H1 (cell line): Measurements from ENCODE around the gene CNTN5. TPM values are rescaled to one million over a fixed set of nuclear protein-coding genes. Genes with fewer than 3 reads are reported as not detected.

Experiments
- CTCF ChIA-PET: fragments of 300-600 bp; sonication (Branson Sonifier 250); formaldehyde crosslinking; loops from one replicate; lab custom pipeline; 2021; ENCODE audit not compliant: partially characterized antibody; lab: Charles Lee
- POLR2A ChIA-PET: fragments of 300-600 bp; sonication (Branson Sonifier 250); formaldehyde crosslinking; loops from one replicate; lab custom pipeline; 2021; ENCODE audit warnings: inconsistent platforms; ENCODE audit not compliant: partially characterized antibody; lab: Charles Lee
- DNase-seq, 2 experiments: peaks; one replicate each; pipeline versions ENCODE4 v3.0.0 to v3.0.0-alpha.2; 2010 to 2022; ENCODE audit warnings: low spot score in 2 of 2, low read depth in 1 of 2, mixed read lengths in 1 of 2
- FAIRE-seq: peaks from 2 replicates; lab custom pipeline; 2011; peaks lifted over from hg19 to GRCh38; lab: Jason Lieb, UNC
- H2AFZ ChIP-seq: 2 replicates; pipeline ENCODE4 v1.8.1; 2012; ENCODE audit warnings: low read length, inconsistent platforms
- H2AK5ac ChIP-seq: 2 replicates; pipeline ENCODE4 v1.6.1; 2013; ENCODE audit warnings: low read depth, low read length
- H2BK120ac ChIP-seq: replicated peaks from 2 replicates; pipeline ENCODE3; 2013; ENCODE audit warnings: low read depth, low read length, inconsistent platforms
- H2BK12ac ChIP-seq: 2 replicates; pipeline ENCODE4 v1.6.1; 2013; ENCODE audit warnings: low read depth, low read length
- H2BK15ac ChIP-seq: 2 replicates; pipeline ENCODE4 v1.6.1; 2013; ENCODE audit warnings: low read length
- H2BK20ac ChIP-seq: 2 replicates; pipeline ENCODE4 v1.6.1; 2013; ENCODE audit warnings: low read length
- H2BK5ac ChIP-seq: 2 replicates; pipeline ENCODE4 v1.6.1; 2013; ENCODE audit warnings: low read depth, low read length
- H3K14ac ChIP-seq: 2 replicates; pipeline ENCODE4 v1.6.1; 2013; ENCODE audit warnings: inconsistent platforms; ENCODE audit not compliant: insufficient read length
- H3K18ac ChIP-seq: 2 replicates; pipeline ENCODE4 v1.6.1; 2013; ENCODE audit warnings: low read length; ENCODE audit errors: extremely low read depth
- H3K23ac ChIP-seq: 2 replicates; pipeline ENCODE4 v1.6.1; 2013; ENCODE audit warnings: inconsistent platforms; ENCODE audit not compliant: insufficient read length
- H3K23me2 ChIP-seq: 2 replicates; pipeline ENCODE4 v1.6.1; 2013; ENCODE audit warnings: low read depth, low read length
- H3K27ac ChIP-seq: 2 replicates; pipeline ENCODE4 v1.6.1; 2011; ENCODE audit warnings: low read depth, low read length, inconsistent platforms
- H3K27me3 ChIP-seq, 4 experiments: replicated peaks in 1 of 4; 1 replicate in 1 of 4; 2 replicates in 3 of 4; pipeline versions ENCODE4 v1.6.1 to v1.8.1; 2011 to 2013; ENCODE audit warnings: low read length in 3 of 4, mild to moderate bottlenecking in 3 of 4, inconsistent platforms in 2 of 4, mixed read lengths in 2 of 4, moderate library complexity in 1 of 4; ENCODE audit not compliant: control insufficient read depth in 3 of 4, insufficient read depth in 3 of 4; ENCODE audit errors: extremely low read depth in 1 of 4
- H3K36me3 ChIP-seq, 4 experiments: 2 replicates each; pipeline versions ENCODE4 v1.6.1 to v1.8.1; 2011 to 2013; ENCODE audit warnings: mild to moderate bottlenecking in 4 of 4, low read length in 3 of 4, moderate library complexity in 2 of 4, control low read depth in 1 of 4, inconsistent platforms in 1 of 4; ENCODE audit not compliant: insufficient read depth in 4 of 4, control insufficient read depth in 2 of 4
- H3K4ac ChIP-seq: replicated peaks from 2 replicates; pipeline ENCODE3; 2013; ENCODE audit warnings: low read length, low read depth, mixed read lengths, inconsistent platforms; ENCODE audit not compliant: insufficient read length
- H3K4me1 ChIP-seq, 4 experiments: replicated peaks in 1 of 4; 1 replicate in 1 of 4; 2 replicates in 3 of 4; pipeline versions ENCODE4 v1.6.1 to v1.8.1; 2011 to 2013; ENCODE audit warnings: low read length in 3 of 4, inconsistent platforms in 2 of 4, mixed read lengths in 1 of 4; ENCODE audit not compliant: insufficient read depth in 4 of 4, control insufficient read depth in 3 of 4
- H3K4me2 ChIP-seq, 2 experiments: 2 replicates each; pipeline versions ENCODE4 v1.6.1 to v1.8.1; 2011 to 2013; ENCODE audit warnings: low read depth in 2 of 2, low read length in 2 of 2, control low read depth in 1 of 2, inconsistent platforms in 1 of 2, mild to moderate bottlenecking in 1 of 2; ENCODE audit not compliant: insufficient read depth in 1 of 2
- H3K4me3 ChIP-seq, 4 experiments: fragments of 200-600, 300-600 bp in 1 of 4; sonication (generic), shearing (Covaris generic), sonication (Bioruptor Twin) in 1 of 4; 2 replicates each; pipeline versions ENCODE4 v1.5.1 to v1.8.1; 2011 to 2016; ENCODE audit warnings: low read length in 4 of 4, low read depth in 3 of 4, control low read depth in 2 of 4, inconsistent platforms in 2 of 4, mild to moderate bottlenecking in 2 of 4, mixed read lengths in 1 of 4, moderate library complexity in 1 of 4; ENCODE audit not compliant: insufficient read depth in 2 of 4; ENCODE audit errors: extremely low read depth in 1 of 4
- H3K56ac ChIP-seq: replicated peaks from 2 replicates; pipeline ENCODE3; 2013; ENCODE audit warnings: low read depth, mild to moderate bottlenecking, mixed read lengths, low read length, inconsistent platforms; ENCODE audit not compliant: insufficient read length
- H3K79me1 ChIP-seq: 2 replicates; pipeline ENCODE4 v1.6.1; 2013; ENCODE audit warnings: low read depth, low read length, control low read depth
- H3K79me2 ChIP-seq, 2 experiments: 2 replicates each; pipeline versions ENCODE4 v1.6.1 to v1.8.1; 2012 to 2013; ENCODE audit warnings: low read length in 2 of 2, mild to moderate bottlenecking in 2 of 2, inconsistent platforms in 1 of 2; ENCODE audit not compliant: insufficient read depth in 2 of 2, control insufficient read depth in 1 of 2
- H3K9ac ChIP-seq, 4 experiments: replicated peaks in 1 of 4; 1 replicate in 1 of 4; 2 replicates in 3 of 4; pipeline versions ENCODE4 v1.6.1 to v1.8.1; 2011 to 2013; ENCODE audit warnings: low read depth in 3 of 4, low read length in 3 of 4, control low read depth in 2 of 4, mild to moderate bottlenecking in 2 of 4, moderate library complexity in 2 of 4, inconsistent platforms in 1 of 4; ENCODE audit errors: extremely low read depth in 1 of 4
- H3K9me3 ChIP-seq, 2 experiments: 2 replicates each; pipeline versions ENCODE4 v1.6.1 to v1.8.1; 2012 to 2013; ENCODE audit warnings: mild to moderate bottlenecking in 2 of 2, moderate library complexity in 2 of 2, control low read depth in 1 of 2, inconsistent platforms in 1 of 2, low read depth in 1 of 2, low read length in 1 of 2, mixed read lengths in 1 of 2; ENCODE audit not compliant: insufficient read depth in 2 of 2
- H4K20me1 ChIP-seq, 2 experiments: replicated peaks in 1 of 2; 2 replicates each; pipeline versions ENCODE3 to v1.8.1; 2011 to 2013; ENCODE audit warnings: inconsistent platforms in 2 of 2, low read length in 2 of 2, mild to moderate bottlenecking in 1 of 2; ENCODE audit not compliant: insufficient read depth in 2 of 2, control insufficient read depth in 1 of 2
- H4K5ac ChIP-seq: 2 replicates; pipeline ENCODE4 v1.6.1; 2013; ENCODE audit warnings: low read length, low read depth, mixed read lengths, inconsistent platforms; ENCODE audit not compliant: insufficient read length
- H4K8ac ChIP-seq: 2 replicates; pipeline ENCODE4 v1.8.0; 2013; ENCODE audit warnings: mild to moderate bottlenecking, moderate library complexity, low read length, inconsistent platforms; ENCODE audit not compliant: insufficient read depth; ENCODE audit errors: extremely low read depth
- H4K91ac ChIP-seq: replicated peaks from 2 replicates; pipeline ENCODE3; 2013; ENCODE audit warnings: low read length, mixed read lengths, inconsistent platforms; ENCODE audit not compliant: insufficient read length
- ASH2L ChIP-seq: fragments of 200-600, 300-600 bp; sonication (generic); IDR thresholded peaks from one replicate; pipeline ENCODE4 v1.7.1; 2017; ENCODE audit warnings: low read length
- BCL11A ChIP-seq, 2 experiments: IDR thresholded peaks; one replicate each; pipeline ENCODE4 v1.6.1; 2011; ENCODE audit warnings: low read depth in 2 of 2, low read length in 2 of 2, mild to moderate bottlenecking in 2 of 2
- CBX8 ChIP-seq: fragments of 300-800, 300-1000 bp; sonication (generic); IDR thresholded peaks from 2 replicates; pipeline ENCODE4 v1.7.1; 2016; ENCODE audit warnings: low read depth, low read length, borderline replicate concordance
- EZH2 ChIP-seq: fragments of 200-600 bp; sonication (generic); IDR thresholded peaks from 2 replicates; pipeline ENCODE4 v1.7.1; 2012; ENCODE audit warnings: low read depth, mild to moderate bottlenecking, moderate library complexity, low read length, inconsistent platforms; ENCODE audit not compliant: severe bottlenecking
- HDAC2 ChIP-seq, 2 experiments: fragments of 300-600 bp in 1 of 2; sonication (generic) in 1 of 2; IDR thresholded peaks; 2 replicates each; pipeline ENCODE4 v1.6.1; 2011 to 2012; ENCODE audit warnings: low read depth in 2 of 2, low read length in 2 of 2, mild to moderate bottlenecking in 2 of 2, moderate library complexity in 2 of 2, borderline replicate concordance in 1 of 2, inconsistent platforms in 1 of 2
- HDAC6 ChIP-seq: IDR thresholded peaks from one replicate; pipeline ENCODE4 v1.7.1; 2012; ENCODE audit warnings: low read depth, mild to moderate bottlenecking, inconsistent platforms, low read length, moderate library complexity
- NANOG ChIP-seq: IDR thresholded peaks from 2 replicates; pipeline ENCODE4 v1.6.1; 2011; ENCODE audit warnings: low read length, low read depth, mild to moderate bottlenecking, inconsistent platforms; ENCODE audit not compliant: insufficient read depth, poor library complexity, severe bottlenecking
- NRF1 ChIP-seq: IDR thresholded peaks from 2 replicates; pipeline ENCODE4 v1.6.1; 2011; ENCODE audit warnings: mild to moderate bottlenecking, low read depth, low read length, improper control_type of control experiment
- SAP30 ChIP-seq: fragments of 300-600 bp; sonication (generic); IDR thresholded peaks from 2 replicates; pipeline ENCODE4 v1.7.1; 2012; ENCODE audit warnings: low read length, moderate library complexity, mild to moderate bottlenecking, inconsistent platforms; ENCODE audit not compliant: insufficient read depth, insufficient replicate concordance
- SIX5 ChIP-seq: IDR thresholded peaks from 2 replicates; pipeline ENCODE4 v1.6.1; 2011; ENCODE audit warnings: mild to moderate bottlenecking, low read depth, low read length
- SP1 ChIP-seq: IDR thresholded peaks from 2 replicates; pipeline ENCODE4 v1.6.1; 2011; ENCODE audit warnings: low read depth, low read length
- SRF ChIP-seq: IDR thresholded peaks from 2 replicates; pipeline ENCODE4 v1.6.1; 2011; ENCODE audit warnings: mild to moderate bottlenecking, low read depth, low read length, moderate library complexity
- TAF1 ChIP-seq: IDR thresholded peaks from 2 replicates; pipeline ENCODE4 v1.6.1; 2011; ENCODE audit warnings: mild to moderate bottlenecking, low read depth, low read length
- WGBS, 2 experiments: shearing (Covaris generic) in 1 of 2; methylation state at CpG; one replicate each; pipeline versions ENCODE4 v1.1.6 to v1.1.7; 2013 to 2015; ENCODE audit warnings: low lambda C conversion rate in 2 of 2, mixed read lengths in 2 of 2, inconsistent platforms in 1 of 2, low coverage in 1 of 2, missing lambda C conversion rate in 1 of 2; ENCODE audit not compliant: insufficient replicate concordance in 2 of 2, insufficient coverage in 1 of 2, insufficient read length in 1 of 2; ENCODE audit errors: extremely low coverage in 1 of 2, missing lambda C conversion rate in 1 of 2; 5-methylcytosine and 5-hydroxymethylcytosine counted together
- polyA plus RNA-seq, 7 experiments: library from polyadenylated mRNA; depleted of rRNA in 3 of 7; stranded (reverse) in 5 of 7; unstranded in 2 of 7; fragments of >200 nt in 5 of 7; fragments of 200-250 nt in 2 of 7; gene quantifications; 1 replicate in 5 of 7; 2 replicates in 1 of 7; 4 replicates in 1 of 7; pipeline versions ENCODE4 v1.2.1 to v1.2.3, GENCODE V29; 2011 to 2013; ENCODE audit warnings: missing spikeins in 2 of 7, mixed read lengths in 2 of 7
- total RNA-seq: library from RNA; stranded (reverse); fragmentation: NEBNext Ultra II Directional; extraction: Animal tissue kit (Norgen Biotek cat#: 25700); gene quantifications from 2 replicates; pipeline ENCODE4 v1.2.1, GENCODE V29; 2021
- TF ChIP-seq, protein P1 (sequence below): IDR thresholded peaks from 2 replicates; pipeline ENCODE4 v1.6.1; 2012; ENCODE audit warnings: inconsistent platforms

Gene CNTN5
- total and polyA plus RNA-seq, 2 of the 8 experiments (the other 6 are each of a cell fraction or from before 2014, with no cell fraction given): not detected

DNA sequence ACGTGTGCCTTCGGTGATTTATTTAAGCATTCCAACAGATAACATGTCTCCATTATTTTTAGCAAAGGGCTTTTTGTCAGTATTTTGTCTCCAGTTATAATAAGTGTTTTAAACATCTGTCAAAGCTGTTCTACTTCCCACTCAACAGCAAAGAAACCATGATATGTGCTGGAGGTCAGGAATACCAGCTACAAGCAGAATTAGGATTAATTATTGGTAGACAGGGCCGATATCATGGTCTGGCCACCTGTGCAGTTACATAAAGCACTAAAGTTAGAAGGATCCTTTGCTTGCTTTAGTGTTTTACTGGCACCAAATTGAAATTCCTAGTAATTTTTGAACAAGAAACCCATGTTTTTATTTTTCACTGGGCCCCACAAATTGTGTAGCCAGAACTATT is 1075.1 kb downstream of the CNTN5 start:
- no peak overlapping the region for H2AK5ac ChIP-seq
- WGBS, 2 experiments: 94% methylated on average over 3 of the region's 3 CpGs; no CpG with 5 or more reads in 1 of the 2 experiments
- H3K9ac ChIP-seq: no peak overlapping the region
- H3K9me3 ChIP-seq: no peaks in the 10 kb centered on the region
- H2BK15ac ChIP-seq: no peak overlapping the region
- H4K91ac ChIP-seq: no peak overlapping the region
- no peak overlapping the region for H4K5ac ChIP-seq
- no peaks in the 10 kb centered on the region for H4K20me1 ChIP-seq
- DNase-seq (no peak), FAIRE-seq (no peak)
- no peak overlapping the region for H3K23ac ChIP-seq
- no peak overlapping the region for H4K8ac ChIP-seq
- no peak overlapping the region for H3K4ac ChIP-seq
- H3K79me1 ChIP-seq: no peaks in the 10 kb centered on the region
- no peak overlapping the region for H2BK12ac ChIP-seq
- no peak overlapping the region for H2AFZ ChIP-seq
- no peak overlapping the region for H2BK20ac ChIP-seq
- H3K79me2 ChIP-seq: no peaks in the 10 kb centered on the region
- no peak overlapping the region for H3K4me2 ChIP-seq
- no peaks in the 10 kb centered on the region for H3K36me3 ChIP-seq
- no peak overlapping the region for H3K56ac ChIP-seq
- no peak overlapping the region for H3K4me3 ChIP-seq
- no peaks in the 10 kb centered on the region for H3K27me3 ChIP-seq
- H3K14ac ChIP-seq: no peak overlapping the region
- H3K23me2 ChIP-seq: no peaks in the 10 kb centered on the region; the same call in 1 of the 2 replicates
- no peak overlapping the region for H3K18ac ChIP-seq
- no peak overlapping the region for H2BK5ac ChIP-seq
- H2BK120ac ChIP-seq: no peak overlapping the region
- ChIA-PET POLR2A (no interaction called here), CTCF (no interaction called here)
- H3K27ac ChIP-seq: no peak overlapping the region
- H3K4me1 ChIP-seq: peaks cover 0 to 7% (median 5%) of the 10 kb centered on the region in 4 experiments; a peak in 4 of 7 replicates
- TF ChIP-seq ASH2L: no peak
- no peak for TF ChIP-seq NANOG
- no peak for TF ChIP-seq HDAC2 (IDR thresholded peaks at IDR 0.05; ENCODE audit: borderline replicate concordance in 1 of 2, low read depth in 2 of 2, low read length in 2 of 2)
- no peak for TF ChIP-seq BCL11A (IDR thresholded peaks at IDR 0.05; ENCODE audit: low read depth in 2 of 2, low read length in 2 of 2)
- no peak for TF ChIP-seq TAF1
- TF ChIP-seq SP1: no peak
- no peak for TF ChIP-seq EZH2
- TF ChIP-seq, protein P1, sequence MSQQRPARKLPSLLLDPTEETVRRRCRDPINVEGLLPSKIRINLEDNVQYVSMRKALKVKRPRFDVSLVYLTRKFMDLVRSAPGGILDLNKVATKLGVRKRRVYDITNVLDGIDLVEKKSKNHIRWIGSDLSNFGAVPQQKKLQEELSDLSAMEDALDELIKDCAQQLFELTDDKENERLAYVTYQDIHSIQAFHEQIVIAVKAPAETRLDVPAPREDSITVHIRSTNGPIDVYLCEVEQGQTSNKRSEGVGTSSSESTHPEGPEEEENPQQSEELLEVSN: no peak
- no peak for TF ChIP-seq CBX8
- TF ChIP-seq SRF: no peak
- TF ChIP-seq NRF1: no peak
- TF ChIP-seq SIX5: no peak
- TF ChIP-seq SAP30: no peak
- TF ChIP-seq HDAC6: no peak
